ENCODE results near the gene MRTFA.

The MRTFA gene

DNA sequence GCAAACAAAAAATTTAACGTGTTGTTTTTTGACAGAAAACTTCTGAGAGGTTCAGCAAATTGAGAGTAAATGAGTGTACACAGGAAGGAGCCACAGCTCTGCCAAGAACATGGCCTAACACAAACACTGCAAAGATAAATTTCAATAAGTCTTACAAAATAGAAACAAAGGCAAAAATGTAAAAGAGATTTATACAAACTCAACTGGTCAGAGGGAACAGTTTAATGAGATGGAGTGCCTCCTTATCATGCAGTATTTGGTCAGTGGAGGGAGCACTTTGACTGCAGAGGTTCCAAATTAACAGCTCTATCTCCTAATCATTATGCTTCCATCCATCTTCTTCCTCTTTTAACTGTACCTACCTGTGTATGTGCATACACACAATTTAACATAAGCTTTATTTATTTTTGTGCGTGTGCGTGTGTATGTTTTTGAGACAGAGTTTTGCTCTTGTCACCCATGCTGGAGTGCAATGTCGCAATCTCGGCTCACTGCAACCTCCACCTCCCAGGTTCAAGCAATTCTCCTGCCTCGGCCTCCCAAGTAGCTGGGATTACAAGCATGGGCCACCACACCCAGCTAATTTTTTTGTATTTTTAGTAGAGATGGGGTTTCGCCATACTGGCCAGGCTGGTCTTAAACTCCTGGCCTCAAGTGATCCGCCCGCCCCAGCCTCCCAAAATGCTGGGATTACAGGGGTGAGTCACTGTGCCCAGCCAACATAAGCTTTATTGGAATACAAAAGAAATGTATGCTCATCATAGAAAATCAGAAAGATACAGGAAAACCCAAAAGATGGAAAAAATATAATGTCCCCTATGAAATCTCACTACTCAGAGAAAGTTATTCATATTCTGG is 111.9 kb downstream of the MRTFA start:
- H3K27ac ChIP-seq = no peak overlapping the region
- TF ChIP-seq, protein P1, sequence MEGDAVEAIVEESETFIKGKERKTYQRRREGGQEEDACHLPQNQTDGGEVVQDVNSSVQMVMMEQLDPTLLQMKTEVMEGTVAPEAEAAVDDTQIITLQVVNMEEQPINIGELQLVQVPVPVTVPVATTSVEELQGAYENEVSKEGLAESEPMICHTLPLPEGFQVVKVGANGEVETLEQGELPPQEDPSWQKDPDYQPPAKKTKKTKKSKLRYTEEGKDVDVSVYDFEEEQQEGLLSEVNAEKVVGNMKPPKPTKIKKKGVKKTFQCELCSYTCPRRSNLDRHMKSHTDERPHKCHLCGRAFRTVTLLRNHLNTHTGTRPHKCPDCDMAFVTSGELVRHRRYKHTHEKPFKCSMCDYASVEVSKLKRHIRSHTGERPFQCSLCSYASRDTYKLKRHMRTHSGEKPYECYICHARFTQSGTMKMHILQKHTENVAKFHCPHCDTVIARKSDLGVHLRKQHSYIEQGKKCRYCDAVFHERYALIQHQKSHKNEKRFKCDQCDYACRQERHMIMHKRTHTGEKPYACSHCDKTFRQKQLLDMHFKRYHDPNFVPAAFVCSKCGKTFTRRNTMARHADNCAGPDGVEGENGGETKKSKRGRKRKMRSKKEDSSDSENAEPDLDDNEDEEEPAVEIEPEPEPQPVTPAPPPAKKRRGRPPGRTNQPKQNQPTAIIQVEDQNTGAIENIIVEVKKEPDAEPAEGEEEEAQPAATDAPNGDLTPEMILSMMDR (conservative IDR thresholded peaks at IDR 0.05) = no peak; the same call in 1 of the 2 replicates
- no peak for TF ChIP-seq ZFX (IDR thresholded peaks at IDR 0.05)

DNA sequence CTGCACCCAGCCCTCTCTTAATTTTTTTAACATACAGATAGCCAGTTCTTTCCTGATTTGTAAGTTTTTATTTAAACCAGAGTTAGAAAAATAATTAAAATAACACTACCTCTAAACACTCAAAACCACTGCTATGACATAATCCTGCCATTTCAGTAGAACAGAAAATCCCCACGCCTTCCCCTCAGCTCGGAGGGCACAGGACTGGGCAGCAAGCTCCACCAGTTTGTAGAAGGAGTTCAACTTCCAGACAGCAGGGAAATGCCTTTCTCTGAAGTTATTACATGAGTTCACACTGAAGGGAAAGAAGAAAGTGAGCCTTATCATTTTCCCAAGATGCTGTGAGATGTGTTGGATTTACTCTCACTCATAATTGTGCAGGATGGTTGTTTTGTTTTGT is 114.4 kb downstream of the MRTFA start:
- H3K27ac ChIP-seq = no peak overlapping the region
- no peak for TF ChIP-seq ZFX (IDR thresholded peaks at IDR 0.05)
- TF ChIP-seq, protein P1 (conservative IDR thresholded peaks at IDR 0.05) = no peak

DNA sequence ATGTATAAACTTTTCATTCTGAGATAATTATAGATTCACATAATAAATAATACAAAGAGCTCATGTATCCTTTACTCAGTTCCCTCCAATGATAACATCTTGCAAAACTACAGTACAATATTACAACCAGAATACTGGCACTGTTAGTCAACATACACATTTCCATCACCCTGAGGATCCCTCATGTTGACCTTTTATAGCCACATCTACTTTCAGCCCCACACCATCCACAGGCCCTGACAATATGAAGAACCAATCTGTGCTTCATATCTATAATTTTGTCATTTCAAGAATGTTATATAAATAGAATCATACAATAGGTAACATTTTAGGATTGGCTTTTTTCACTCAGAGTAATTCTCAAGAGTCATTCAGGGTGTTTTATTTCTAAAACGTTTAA is 115.5 kb downstream of the MRTFA start:
- TF ChIP-seq, protein P1 (conservative IDR thresholded peaks at IDR 0.05) = no peak
- TF ChIP-seq ZFX (IDR thresholded peaks at IDR 0.05) = no peak

DNA sequence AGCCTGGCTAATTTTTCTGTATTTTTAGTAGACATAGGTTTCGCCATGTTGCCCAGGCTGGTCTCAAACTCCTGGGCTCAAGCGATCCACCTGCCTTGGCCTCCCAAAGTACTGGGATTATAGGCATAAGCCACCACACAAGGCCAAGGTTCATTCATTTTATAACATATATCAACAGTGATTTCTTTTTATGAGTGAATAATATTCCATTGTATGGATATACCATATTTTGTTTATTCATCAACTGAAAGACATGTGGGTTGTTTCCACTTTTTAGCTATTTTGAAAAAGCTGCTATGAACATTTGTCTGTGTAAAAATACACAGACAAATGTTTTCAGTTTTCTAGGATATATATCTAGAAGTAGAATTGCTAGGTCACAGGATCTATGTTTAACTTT is 116.0 kb downstream of the MRTFA start:
- no peak for TF ChIP-seq ZFX (IDR thresholded peaks at IDR 0.05)
- TF ChIP-seq, protein P1 (conservative IDR thresholded peaks at IDR 0.05) = no peak
- no peak overlapping the region for H3K27ac ChIP-seq

More for the DNA sequence above, 115.5 kb downstream of the MRTFA start:
- no peak overlapping the region for H3K27ac ChIP-seq

DNA sequence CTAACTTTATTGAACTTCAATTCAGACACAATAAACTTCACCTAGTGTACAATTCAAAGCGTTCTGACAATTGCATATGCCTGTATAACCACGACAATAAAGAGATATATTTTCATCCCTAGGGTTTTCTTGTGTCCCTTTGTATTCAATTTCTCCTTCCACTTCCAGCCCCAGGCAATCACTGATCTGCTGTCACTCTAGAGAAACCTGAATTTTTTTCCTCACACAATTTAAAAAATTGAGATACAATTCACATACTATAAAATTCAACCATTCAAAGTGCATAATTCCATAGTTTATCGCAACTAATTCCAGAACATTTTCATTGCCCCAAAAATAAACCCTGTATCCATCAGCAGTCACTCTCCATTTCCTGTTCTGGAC is 116.6 kb downstream of the MRTFA start:
- TF ChIP-seq, protein P1 (conservative IDR thresholded peaks at IDR 0.05) = no peak
- no peak for TF ChIP-seq ZFX (IDR thresholded peaks at IDR 0.05)

DNA sequence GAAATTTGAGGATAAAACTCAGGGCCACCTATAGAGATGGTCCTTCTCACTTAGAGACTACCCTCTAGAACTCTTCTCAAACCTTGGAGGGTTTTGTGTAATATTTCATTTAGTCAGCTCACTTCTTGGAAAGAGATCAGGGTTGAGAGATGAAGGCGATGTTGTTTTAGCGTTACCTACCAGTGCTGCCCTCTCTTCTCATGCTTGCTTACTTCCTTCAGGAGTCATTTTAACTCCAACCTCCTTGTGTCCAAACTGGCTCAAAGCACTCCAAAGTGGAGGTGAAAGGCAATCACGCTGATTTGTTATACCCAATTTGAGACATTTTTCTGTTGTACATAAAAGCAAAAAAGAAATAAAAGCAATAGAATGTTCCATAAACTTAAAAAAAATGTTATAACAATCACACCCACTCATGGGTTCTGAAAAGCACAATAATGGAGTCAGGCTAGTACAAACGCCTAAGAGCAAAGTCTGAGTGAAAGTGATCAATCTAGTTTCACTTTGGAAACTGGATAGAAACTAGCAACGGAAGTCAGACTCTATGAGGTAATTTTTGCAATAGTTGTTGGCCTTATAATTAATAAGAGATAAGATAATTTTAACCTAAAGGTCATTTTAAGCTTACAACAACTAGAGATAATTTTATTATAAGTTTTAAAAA is 117.1 kb downstream of the MRTFA start:
- no peak overlapping the region for H3K27ac ChIP-seq
- TF ChIP-seq, protein P1 (conservative IDR thresholded peaks at IDR 0.05) = no peak
- no peak for TF ChIP-seq ZFX (IDR thresholded peaks at IDR 0.05)

More for the DNA sequence above, 116.6 kb downstream of the MRTFA start:
- no peak overlapping the region for H3K27ac ChIP-seq

DNA sequence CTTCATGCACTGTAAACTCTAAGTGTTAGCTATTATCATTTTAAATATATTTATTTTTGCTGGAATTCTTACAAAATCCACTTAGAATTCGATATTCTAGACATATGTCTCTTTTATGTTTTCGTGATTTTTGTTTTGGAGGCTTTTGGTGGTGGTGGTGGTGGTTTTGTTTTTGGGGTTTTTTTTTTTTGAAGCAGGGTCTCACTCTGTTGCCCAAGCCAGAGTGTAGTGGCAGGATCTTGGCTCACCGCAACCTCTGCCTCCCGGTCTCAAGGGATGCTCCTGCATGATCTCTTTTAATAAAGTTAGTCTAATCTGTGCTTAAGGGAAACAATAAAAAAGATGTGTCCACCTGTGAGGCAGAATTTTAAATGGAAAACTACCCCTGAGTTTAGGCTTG is 117.7 kb downstream of the MRTFA start:
- no peak for TF ChIP-seq ZFX (IDR thresholded peaks at IDR 0.05)
- TF ChIP-seq, protein P1 (conservative IDR thresholded peaks at IDR 0.05) = no peak
- no peak overlapping the region for H3K27ac ChIP-seq
